Measurements from ENCODE around the gene TAGAP. TPM values are rescaled to one million over a fixed set of nuclear protein-coding genes. Genes with fewer than 3 reads are reported as not detected.
A peak's percentile ranks its signal among the peaks of the same experiment; 100 is the strongest.

Gene TAGAP
- total RNA-seq, 4 donors from 2014 or later = 1.7 to 8.5 (median 3.3) TPM

DNA sequence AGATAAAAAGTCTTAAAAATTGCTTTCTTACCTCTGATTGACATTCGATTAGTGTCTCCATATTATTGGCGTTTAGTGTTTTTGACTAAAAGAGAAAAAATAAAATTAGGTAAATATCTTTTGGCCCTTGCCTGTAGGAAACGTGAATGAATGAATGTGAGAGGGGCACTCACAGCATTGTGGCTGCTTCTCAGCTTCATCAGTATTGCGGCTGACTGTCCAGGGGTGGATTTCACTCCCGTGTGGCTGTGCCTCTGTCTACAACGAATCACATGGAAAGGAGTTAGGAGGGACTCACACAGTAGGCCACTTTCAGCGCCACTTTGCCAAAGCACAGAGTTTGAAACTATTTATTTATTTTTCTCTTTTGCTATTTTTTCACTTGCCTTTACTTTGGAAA is 844 bp downstream of the TAGAP start:
- no peak for DNase-seq
- H3K9me3 ChIP-seq = no peaks in the 10 kb centered on the region
- no peaks in the 10 kb centered on the region for H3K4me1 ChIP-seq
- no peaks in the 10 kb centered on the region for H3K36me3 ChIP-seq
- intact Hi-C loops (cut with DNase I; ENCODE audit: low total_unique reads) = loop anchor here (10.0 kb wide), 1 partner anchor 61 kb away; no protein-coding TSS in a partner anchor
- no peak for TF ChIP-seq POLR2A (IDR thresholded peaks at IDR 0.05)
- TF ChIP-seq CTCF (IDR thresholded peaks at IDR 0.05) = no peak
- no peaks in the 10 kb centered on the region for H3K27me3 ChIP-seq
- H3K27ac ChIP-seq = peak overlapping the region; percentile 23 to 49
- peak overlapping the region in 1 of 2 donors; percentile 11 for H3K4me3 ChIP-seq

GRCh38 chr6:159043251-159043650 is 1.5 kb downstream of the TAGAP start:
- intact Hi-C loops (cut with DNase I; ENCODE audit: low total_unique reads) = loop anchor here (10.0 kb wide), 1 partner anchor 62 kb away; no protein-coding TSS in a partner anchor
- TF ChIP-seq POLR2A (IDR thresholded peaks at IDR 0.05) (no peak), CTCF (IDR thresholded peaks at IDR 0.05) (no peak)
- Histone ChIP-seq H3K9me3 (no peaks in the 10 kb centered on the region), H3K36me3 (no peaks in the 10 kb centered on the region), H3K4me1 (no peaks in the 10 kb centered on the region), H3K4me3 (no peak overlapping the region), H3K27me3 (no peaks in the 10 kb centered on the region), H3K27ac (peak overlapping the region; percentile 23 to 49)
- DNase-seq = no peak

DNA sequence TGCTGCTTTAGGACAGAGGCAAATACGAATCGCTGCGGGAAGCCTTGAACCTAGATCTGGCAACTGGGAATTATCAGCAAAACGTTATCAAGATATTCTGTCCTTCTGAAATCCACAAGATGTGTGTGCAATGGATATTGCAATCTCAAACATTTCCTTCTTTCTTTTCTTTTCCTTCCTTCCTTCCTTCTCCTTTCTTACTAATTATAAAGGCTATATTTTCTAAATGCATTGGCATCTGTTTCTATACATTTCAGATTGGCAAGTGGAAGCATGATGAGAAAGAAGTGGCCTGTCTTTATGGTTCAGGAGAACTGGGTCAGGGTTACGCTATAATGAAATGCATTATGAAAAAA is 2.0 kb downstream of the TAGAP start:
- no peak overlapping the region for H3K4me3 ChIP-seq
- no peaks in the 10 kb centered on the region for H3K9me3 ChIP-seq
- no peaks in the 10 kb centered on the region for H3K27me3 ChIP-seq
- intact Hi-C loops (cut with DNase I; ENCODE audit: low total_unique reads) = loop anchor here (10.0 kb wide), 1 partner anchor 62 kb away; no protein-coding TSS in a partner anchor
- TF ChIP-seq CTCF (IDR thresholded peaks at IDR 0.05) = no peak
- no peak for TF ChIP-seq POLR2A (IDR thresholded peaks at IDR 0.05)
- H3K27ac ChIP-seq = peak overlapping the region in 1 of 2 donors; percentile 47
- DNase-seq = no peak
- H3K4me1 ChIP-seq = no peaks in the 10 kb centered on the region
- no peaks in the 10 kb centered on the region for H3K36me3 ChIP-seq

- no peak overlapping the region for H3K4me3 ChIP-seq
- no peak for TF ChIP-seq POLR2A (IDR thresholded peaks at IDR 0.05)
- peak; percentile 71 to 91 (median 84) for TF ChIP-seq CTCF (IDR thresholded peaks at IDR 0.05)
- H3K9me3 ChIP-seq = no peaks in the 10 kb centered on the region
- no peaks in the 10 kb centered on the region for H3K36me3 ChIP-seq
- intact Hi-C loops (cut with DNase I; ENCODE audit: low total_unique reads) = loop anchor here (10.0 kb wide), 1 partner anchor 63 kb away; no protein-coding TSS in a partner anchor
- peak overlapping the region; percentile 39 to 47 for H3K27ac ChIP-seq
- no peaks in the 10 kb centered on the region for H3K27me3 ChIP-seq
- no peaks in the 10 kb centered on the region for H3K4me1 ChIP-seq
- DNase-seq = peak; percentile 46 to 62
Observed at GRCh38 chr6:159042003-159042825, 2.6 kb downstream of the TAGAP start.

GRCh38 chr6:159041181-159041580 is 3.6 kb downstream of the TAGAP start:
- Histone ChIP-seq H3K9me3 (no peaks in the 10 kb centered on the region), H3K36me3 (no peaks in the 10 kb centered on the region), H3K27ac (peak overlapping the region in 1 of 2 donors; percentile 5), H3K27me3 (no peaks in the 10 kb centered on the region), H3K4me3 (no peak overlapping the region), H3K4me1 (no peaks in the 10 kb centered on the region)
- intact Hi-C loops (cut with DNase I; ENCODE audit: low total_unique reads) = loop anchor here (10.0 kb wide), 1 partner anchor 64 kb away; no protein-coding TSS in a partner anchor
- no peak for TF ChIP-seq POLR2A (IDR thresholded peaks at IDR 0.05)
- TF ChIP-seq CTCF (IDR thresholded peaks at IDR 0.05) = no peak
- DNase-seq = no peak
